NCI-H1436 (cell line): ENCODE measurements around the gene IQSEC1.

Experiments used
- DNase-seq: peaks from one replicate; lab custom pipeline; 2025; lab: John Stamatoyannopoulos, UW

Gene IQSEC1

DNA sequence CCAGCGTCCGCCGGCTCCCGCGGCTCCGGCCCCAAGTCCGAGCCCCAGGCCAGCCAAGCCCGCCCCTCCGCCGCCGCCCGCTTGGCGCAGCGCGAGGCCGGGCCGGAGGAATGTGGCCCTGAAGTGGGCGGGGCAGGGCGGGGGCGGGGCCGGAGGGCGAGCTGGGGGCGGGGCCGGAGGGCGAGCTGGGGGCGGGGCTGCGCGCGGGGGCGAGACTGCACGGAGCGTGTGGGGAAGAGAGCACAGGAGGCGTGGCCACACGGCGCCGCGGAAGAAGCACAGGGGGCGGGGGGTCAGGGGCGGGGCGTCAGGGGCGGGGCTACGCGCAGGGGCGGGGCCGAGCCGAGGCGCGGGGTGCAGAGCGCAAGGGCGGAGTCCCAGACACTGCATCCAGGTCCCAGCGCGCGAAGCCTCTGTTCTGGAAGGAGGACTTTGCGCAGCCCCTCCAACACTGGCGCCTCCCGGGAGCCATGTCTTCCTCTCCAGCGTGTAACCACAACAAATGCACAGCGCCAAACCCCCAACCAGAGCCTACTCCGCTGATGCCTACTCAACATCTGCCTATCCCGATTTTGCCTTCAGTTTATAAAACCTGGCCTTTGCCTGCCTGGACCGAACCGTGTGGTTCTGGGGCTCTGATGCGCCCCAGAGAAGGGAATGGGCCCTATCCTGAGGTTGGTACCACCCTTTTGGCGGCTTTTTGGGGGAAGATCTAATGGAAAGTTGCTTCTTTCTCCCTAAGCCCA is 105.5 kb downstream of the IQSEC1 start:
- no peak for DNase-seq

- no peak for DNase-seq
Observed at GRCh38 chr3:12966847-12967605, 106.2 kb downstream of the IQSEC1 start.

DNA sequence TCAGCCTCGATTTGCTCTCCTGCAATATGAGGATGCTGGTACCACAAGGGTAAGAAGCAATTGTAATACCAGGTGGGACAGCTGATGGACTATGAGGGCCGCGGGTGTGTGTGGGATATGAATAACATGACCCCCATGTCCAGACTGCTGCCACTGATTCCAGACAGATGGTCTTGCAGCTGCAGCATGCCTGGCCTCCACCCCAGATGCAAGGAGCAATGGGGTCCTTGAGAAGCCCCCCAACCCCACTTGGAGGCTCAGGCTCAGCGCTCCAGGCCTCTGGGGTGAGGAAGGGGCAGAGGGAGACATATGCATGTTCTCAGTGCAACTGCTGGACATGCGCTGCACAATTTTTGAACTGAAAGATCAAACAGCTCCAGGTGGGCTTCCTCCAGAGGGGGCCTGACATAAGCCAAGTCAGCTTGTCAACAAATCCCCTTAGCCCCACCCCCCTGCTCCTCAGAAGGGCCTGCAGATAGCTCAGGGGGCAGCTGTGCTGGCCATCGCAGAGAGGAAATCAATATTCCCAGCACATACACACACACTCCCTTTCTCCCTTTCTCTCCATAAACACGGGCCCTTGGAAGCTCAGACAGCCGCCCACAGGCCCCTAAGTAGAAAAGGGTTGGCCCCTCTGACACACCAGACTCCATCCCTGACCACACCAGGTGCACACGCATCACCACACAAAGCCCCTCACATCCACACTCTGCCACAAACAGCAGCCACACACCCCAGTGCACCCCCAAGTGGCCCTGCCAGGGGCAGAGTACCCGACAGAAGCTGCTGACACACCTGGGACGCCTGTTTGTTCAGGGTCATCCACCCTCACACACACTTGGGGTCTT is 107.0 kb downstream of the IQSEC1 start:
- DNase-seq, result no peak

- no peak for DNase-seq
Observed at GRCh38 chr3:12964711-12965612, 108.3 kb downstream of the IQSEC1 start.

- DNase-seq, result peak; percentile 42
Observed at GRCh38 chr3:12963922-12964701, 109.1 kb downstream of the IQSEC1 start.

- no peak for DNase-seq
Observed at GRCh38 chr3:12963231-12963896, 109.9 kb downstream of the IQSEC1 start.

DNA sequence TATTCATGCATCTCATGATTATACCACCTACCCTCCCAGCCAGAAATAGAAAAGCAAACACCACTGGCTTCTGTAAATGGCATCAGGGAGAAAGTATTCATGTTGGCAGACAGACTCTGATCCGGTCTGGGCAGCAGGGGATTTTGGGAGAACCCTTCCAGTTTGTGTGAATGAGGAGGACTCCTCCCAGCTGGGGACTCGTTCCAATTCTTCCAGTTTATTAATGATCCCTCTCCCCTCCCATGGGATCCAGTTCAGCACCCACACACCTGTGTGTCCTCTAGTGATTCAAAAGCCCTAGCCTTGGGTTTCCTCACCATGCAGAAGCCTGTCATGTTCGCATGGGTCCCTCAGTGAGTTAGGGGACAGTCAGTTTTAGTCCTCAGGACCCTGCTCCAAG is 110.9 kb downstream of the IQSEC1 start:
- DNase-seq, result no peak

GRCh38 chr3:12961697-12962036 is 111.6 kb downstream of the IQSEC1 start:
- no peak for DNase-seq

DNA sequence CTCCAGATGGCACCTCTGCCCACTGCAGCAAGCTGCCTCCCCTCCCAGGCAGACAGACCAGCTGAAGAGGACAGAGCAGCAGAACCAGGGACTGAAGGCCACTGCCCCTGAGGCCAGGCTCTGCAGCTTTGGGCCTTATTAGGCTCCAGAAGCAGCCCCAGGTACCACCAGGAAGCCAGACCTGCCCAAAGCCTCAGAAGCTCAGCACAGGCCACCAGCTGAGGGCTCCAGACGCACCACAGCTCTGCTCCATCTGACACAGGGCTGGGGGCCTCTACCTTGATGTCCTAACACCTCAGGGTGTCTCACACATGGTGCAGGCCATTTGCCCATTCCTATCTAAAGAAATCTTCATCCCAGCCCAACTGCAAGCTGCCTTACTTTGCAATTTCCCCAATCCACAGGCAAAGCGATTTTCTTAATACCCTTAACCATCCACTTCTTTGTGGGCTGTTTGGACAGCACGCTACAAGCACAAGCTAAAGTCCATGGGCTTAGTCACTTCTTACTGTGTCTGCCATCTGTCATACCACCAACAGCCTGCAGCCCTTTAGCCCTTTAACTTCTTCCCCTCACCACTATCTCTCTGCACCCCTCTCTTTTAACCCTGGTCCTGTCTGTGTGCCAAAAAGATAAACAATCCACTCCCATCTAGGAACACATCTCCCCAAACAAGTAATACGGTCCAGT is 112.1 kb downstream of the IQSEC1 start:
- DNase-seq, result no peak

DNA sequence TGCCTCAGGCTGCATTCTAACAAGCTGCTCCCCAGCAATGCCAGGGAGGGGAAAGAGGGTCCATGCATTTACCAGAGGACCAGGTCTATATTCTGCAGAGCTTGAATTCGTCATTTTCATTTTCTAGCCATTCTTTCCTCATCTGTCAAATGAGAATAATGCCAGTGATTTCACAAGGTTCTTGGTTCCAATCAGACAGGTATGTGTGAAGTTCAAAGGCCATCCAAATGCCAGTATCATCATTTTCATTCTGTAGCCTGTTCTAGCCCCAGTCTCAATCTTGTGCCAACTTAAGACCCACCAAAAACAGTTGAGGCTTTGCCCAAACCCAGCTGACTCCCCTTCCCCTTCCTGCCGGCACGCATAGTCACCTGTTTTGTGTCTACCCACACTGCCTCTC is 112.7 kb downstream of the IQSEC1 start:
- no peak for DNase-seq

DNA sequence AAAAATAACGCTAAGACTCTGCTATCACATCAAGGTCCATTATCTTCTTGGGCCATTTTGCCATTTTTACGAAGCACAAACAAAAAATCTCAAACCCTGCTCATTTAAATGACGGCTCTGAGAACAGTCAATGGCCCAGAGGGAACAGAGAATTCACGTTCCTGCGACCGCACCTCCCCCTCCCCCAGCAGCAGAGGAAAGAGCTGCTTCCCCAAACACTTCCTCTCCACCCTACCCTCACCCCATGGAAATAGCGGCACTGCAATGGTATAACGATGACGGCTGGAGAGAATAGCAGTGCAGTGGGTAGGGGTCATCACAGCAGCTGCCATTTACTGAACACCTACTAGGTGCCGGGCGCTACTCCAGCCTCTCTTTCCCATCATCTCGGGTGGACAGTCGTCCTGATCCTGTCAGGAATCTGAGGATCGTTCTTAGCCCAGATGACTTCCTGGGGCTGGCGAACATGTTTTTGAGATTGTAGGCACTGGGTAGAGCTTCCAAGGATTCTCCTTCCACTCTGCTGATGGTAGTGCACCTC is 113.3 kb downstream of the IQSEC1 start:
- DNase-seq, result no peak

DNA sequence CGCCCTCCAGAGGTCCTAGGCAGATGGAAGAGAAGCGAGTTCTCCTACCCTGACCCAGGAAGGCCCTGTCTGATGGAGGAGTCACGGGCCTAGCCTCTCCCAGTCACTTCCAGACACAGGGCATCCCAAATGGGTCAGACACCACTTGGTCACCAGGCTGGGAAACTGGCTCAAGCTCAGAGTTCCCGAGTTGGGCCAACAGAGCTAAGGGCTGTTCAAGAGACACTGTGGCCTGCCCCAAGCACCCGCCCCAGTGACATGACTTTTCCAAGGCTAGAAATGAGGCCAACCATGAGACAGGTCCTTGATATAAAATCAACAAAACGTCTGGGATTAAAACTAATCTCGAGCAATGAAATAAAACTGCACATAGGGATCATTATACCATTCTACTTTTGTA is 113.8 kb downstream of the IQSEC1 start:
- DNase-seq, result no peak

GRCh38 chr3:12957824-12958792 is 115.1 kb downstream of the IQSEC1 start:
- no peak for DNase-seq

DNA sequence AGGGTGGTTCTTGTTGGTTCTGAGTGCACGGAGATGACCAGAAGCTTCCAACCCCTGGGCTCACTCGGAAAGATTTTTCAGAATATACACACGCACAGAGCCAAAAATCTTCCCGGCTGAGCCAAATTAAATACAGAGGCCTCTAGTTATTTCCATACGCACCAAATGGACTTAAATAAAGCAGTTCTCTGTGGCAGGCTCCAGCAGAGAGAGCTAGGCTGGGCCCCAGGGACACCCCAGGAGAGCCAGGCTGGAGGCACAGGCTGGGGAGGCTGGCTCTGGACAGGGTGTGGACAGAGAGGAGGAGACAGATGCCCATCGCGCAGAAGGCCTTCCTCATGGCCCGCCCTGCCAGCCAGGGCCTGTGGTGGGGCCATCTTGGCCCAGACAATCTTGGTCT is 115.9 kb downstream of the IQSEC1 start:
- DNase-seq, result no peak

DNA sequence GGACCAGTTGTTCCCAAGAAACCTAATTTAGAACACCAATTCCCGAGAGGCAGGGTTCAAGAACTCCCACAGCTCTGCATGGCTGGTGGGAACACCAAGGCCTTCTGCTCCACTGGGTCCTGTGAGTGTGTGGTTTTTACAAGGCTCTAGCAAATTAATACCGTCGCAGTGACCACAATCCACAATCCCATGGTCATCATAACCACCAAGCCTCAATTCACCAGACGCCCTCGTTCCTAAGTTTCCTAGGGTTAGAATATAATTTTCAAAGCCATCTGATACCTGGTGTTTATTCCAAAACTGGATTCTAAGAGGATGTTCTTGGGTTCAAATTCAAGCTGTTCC is 116.9 kb downstream of the IQSEC1 start:
- no peak for DNase-seq

GRCh38 chr3:12955651-12956315 is 117.4 kb downstream of the IQSEC1 start:
- no peak for DNase-seq

GRCh38 chr3:12954891-12955650 is 118.2 kb downstream of the IQSEC1 start:
- DNase-seq, result peak; percentile 7
